Adrenal gland (tissue), 12 donors: Measurements from ENCODE around the gene WEE1. TPM values are rescaled to one million over a fixed set of nuclear protein-coding genes. Genes with fewer than 3 reads are reported as not detected.

ENCODE experiments used
- DNase-seq, 7 donors: peaks; one replicate each; pipeline ENCODE4 v3.0.0-alpha.2; 2019 to 2020
- H3K27ac ChIP-seq, 5 donors: fragments of 200-600 bp; sonication (generic) in 4 of 5; 1 replicate in 3 of 5; 2 replicates in 2 of 5; pipeline versions ENCODE4 v1.5.1 to v1.8.0; 2016 to 2020; ENCODE audit warnings: mild to moderate bottlenecking in 1 of 5
- H3K27me3 ChIP-seq: fragments of 200-600 bp; 2 replicates; pipeline ENCODE4 v1.8.0; 2021
- H3K36me3 ChIP-seq, 2 donors: fragments of 200-600 bp; replicated peaks in 1 of 2; 1 replicate in 1 of 2; 2 replicates in 1 of 2; pipeline versions ENCODE4 v1.5.1 to v1.8.0; 2018 to 2022
- H3K4me1 ChIP-seq, 2 donors: fragments of 200-600 bp; replicated peaks in 1 of 2; 1 replicate in 1 of 2; 2 replicates in 1 of 2; pipeline versions ENCODE4 v1.5.1 to v1.8.0; 2018 to 2021
- H3K4me3 ChIP-seq, 4 donors: fragments of 200-600 bp; sonication (generic) in 3 of 4; one replicate each; pipeline ENCODE4 v1.5.1; 2016 to 2018
- H3K9me3 ChIP-seq, 3 donors: fragments of 200-600 bp; sonication (generic) in 1 of 3; replicated peaks in 1 of 3; 1 replicate in 2 of 3; 2 replicates in 1 of 3; pipeline versions ENCODE4 v1.5.1 to v1.8.0; 2016 to 2021
- CTCF ChIP-seq, 6 experiments: fragments of 450-650 bp in 4 of 6; fragments of 200-600 bp in 2 of 6; sonication (generic) in 1 of 6; IDR thresholded peaks; 1 replicate in 5 of 6; 2 replicates in 1 of 6; pipeline versions ENCODE4 v1.5.1 to v1.8.0; 2016 to 2021; ENCODE audit warnings: antibody characterized with exemption in 6 of 6, mild to moderate bottlenecking in 2 of 6, moderate library complexity in 1 of 6
- POLR2A ChIP-seq, 2 donors: fragments of 450-650 bp; IDR thresholded peaks; one replicate each; pipeline ENCODE4 v1.6.1; 2017; ENCODE audit warnings: antibody characterized with exemption in 2 of 2, mild to moderate bottlenecking in 2 of 2, moderate library complexity in 1 of 2
- WGBS, 4 donors: extraction: QIAGEN DNeasy Blood & Tissue Kit in 2 of 4; methylation state at CpG; one replicate each; pipeline versions ENCODE4 v1.1.5 to v1.1.7; 2013 to 2017; 5-methylcytosine and 5-hydroxymethylcytosine counted together
- intact Hi-C, 2 donors: fragments of 100-400 bp; cut with DNase I; formaldehyde crosslinking; loops; one replicate each; pipeline versions ENCODE4 v1.14.1 to v1.15.0; 2022 to 2023
- polyA plus RNA-seq, 3 donors: library from polyadenylated mRNA; stranded (reverse); fragments of 200-250 nt in 2 of 3; fragments of 350-450 nt in 1 of 3; fragmentation: Illumina TruSeq in 1 of 3; extraction: RNeasy Lipid Tissue Mini Kit (QIAGEN cat#74804) in 1 of 3; gene quantifications; one replicate each; pipeline ENCODE4 v1.2.3, GENCODE V29; 2013 to 2014
- total RNA-seq, 9 donors: library from RNA; depleted of rRNA in 4 of 9; stranded (reverse); fragments of >200 nt in 4 of 9; fragments of 120-200 nt in 1 of 9; fragmentation: NEBNext Ultra II Directional in 1 of 9; extraction: Animal tissue kit (Norgen Biotek cat#: 25700) in 1 of 9; gene quantifications; one replicate each; pipeline versions ENCODE4 v1.1.0 to v1.2.4, GENCODE V29; 2013 to 2023
- donor health status: healthy with polysubstance abuse.
- donor health status: Bipolar disorder and iron deficiency.
- donor health status: DM: yes; HTN: yes; CAD: no.
- donor health status: DM: no; HTN: no; CAD: no.
- donor health status: DM: no; HTN: no; CAD: no.
- donor health status: DM: yes; HTN: yes; CAD: no.

WEE1 gene
- total and polyA plus RNA-seq, 12 donors: 3.3 to 33.8 (median 9.0) TPM

DNA sequence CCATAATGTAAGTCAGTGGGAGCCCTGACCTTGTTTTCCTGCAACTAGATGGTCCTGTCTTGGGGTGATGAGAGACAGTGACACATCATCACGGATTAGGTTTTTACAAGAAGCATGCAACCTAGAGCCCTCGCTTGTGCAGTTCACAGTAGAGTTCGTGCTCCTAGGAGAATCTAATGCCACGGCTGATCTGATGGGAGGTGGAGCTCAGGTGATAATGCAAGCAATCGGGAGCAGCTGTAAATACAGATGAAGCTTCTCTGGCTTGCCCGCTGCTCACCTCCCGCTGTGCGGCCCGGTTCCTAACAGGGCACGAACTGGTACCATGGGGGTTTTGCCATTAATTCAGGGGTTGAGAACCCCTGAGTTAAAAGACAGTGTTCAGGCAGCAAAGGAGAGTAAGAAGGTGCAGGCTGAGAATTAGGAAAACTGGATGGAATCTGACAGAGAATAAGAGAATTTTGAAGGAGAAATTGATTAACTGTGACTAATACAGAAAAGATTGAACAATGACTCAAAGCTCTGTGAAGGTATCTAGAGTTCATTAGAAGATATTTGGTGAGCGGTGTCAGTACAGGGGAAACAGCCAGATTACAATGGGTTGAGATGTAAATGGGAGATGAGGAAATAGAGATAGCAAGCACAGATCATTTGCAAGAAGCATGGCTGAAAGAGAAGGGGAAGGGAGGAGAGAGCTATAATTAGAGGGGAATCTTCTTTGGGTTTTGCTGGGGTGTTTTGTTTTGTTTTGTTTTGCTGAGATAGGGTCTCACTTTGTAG is 21.0 kb downstream of the WEE1 start:
- Histone ChIP-seq H3K4me3 (no peak overlapping the region), H3K27me3 (no peaks in the 10 kb centered on the region), H3K27ac (no peak overlapping the region), H3K9me3 (no peaks in the 10 kb centered on the region), H3K4me1 (no peaks in the 10 kb centered on the region), H3K36me3 (no peaks in the 10 kb centered on the region)
- intact Hi-C loops: no loop called here
- DNase-seq: no peak
- TF ChIP-seq CTCF (IDR thresholded peaks at IDR 0.05): no peak
- no peak for TF ChIP-seq POLR2A (IDR thresholded peaks at IDR 0.05)
- 82 to 89% (median 88%) methylated on average over 11 of the region's 11 CpGs for WGBS, 4 donors

DNA sequence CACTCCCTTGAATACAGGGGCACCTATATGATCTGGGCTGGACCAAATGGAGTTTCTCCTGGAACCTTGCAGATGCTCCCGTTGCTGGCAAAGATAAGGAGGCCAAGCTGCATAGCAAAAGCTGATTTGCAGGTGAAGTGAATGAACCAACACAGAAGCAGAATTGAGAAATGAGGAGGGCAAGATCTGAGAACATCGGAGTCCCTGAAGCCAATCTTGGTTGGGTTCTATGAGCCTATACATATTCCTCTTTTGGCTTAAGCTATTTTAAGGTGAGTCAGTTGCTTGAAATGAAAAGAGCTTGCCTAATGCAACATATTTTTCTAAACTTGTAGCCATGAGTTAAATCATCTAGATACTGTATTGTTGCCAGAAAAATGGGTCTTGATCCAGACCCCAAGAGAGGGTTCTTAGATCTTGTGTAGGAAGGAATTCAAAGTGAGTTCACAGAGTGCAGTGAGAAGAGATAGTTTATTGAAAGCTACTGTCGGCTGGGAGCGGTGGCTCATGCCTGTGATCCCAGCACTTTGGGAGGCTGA is 23.5 kb downstream of the WEE1 start:
- TF ChIP-seq POLR2A (IDR thresholded peaks at IDR 0.05): no peak
- TF ChIP-seq CTCF (IDR thresholded peaks at IDR 0.05): no peak
- intact Hi-C loops: no loop called here
- H3K4me1 ChIP-seq: no peaks in the 10 kb centered on the region
- H3K4me3 ChIP-seq: no peak overlapping the region
- no peaks in the 10 kb centered on the region for H3K36me3 ChIP-seq
- H3K9me3 ChIP-seq: no peaks in the 10 kb centered on the region
- DNase-seq: no peak
- H3K27ac ChIP-seq: no peak overlapping the region
- WGBS, 4 donors: 85 to 94% (median 88%) methylated on average over 4 of the region's 4 CpGs
- no peaks in the 10 kb centered on the region for H3K27me3 ChIP-seq

DNA sequence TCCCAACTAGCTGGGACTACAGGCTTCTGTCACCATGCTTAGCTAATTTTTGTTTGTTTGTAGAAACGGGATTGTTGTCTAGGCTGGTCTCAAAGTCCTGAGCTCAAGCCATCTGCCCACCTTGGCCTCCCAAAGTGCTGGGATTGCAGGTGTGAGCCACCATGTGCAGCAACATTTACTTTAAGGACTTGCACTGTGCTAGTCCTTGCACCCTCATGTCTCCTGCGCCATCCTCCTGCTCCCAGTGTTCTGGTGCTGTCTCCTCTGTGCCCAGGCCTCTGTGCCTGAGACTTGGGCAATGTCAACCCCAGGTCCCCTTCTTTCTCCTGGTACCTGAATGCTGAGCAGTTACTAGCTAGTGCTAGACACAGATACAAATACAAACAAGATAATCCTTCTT is 26.7 kb downstream of the WEE1 start:
- Histone ChIP-seq H3K9me3 (no peaks in the 10 kb centered on the region), H3K4me3 (no peak overlapping the region), H3K4me1 (no peaks in the 10 kb centered on the region), H3K36me3 (no peaks in the 10 kb centered on the region), H3K27ac (no peak overlapping the region), H3K27me3 (no peaks in the 10 kb centered on the region)
- no peak for DNase-seq
- intact Hi-C loops: no loop called here
- TF ChIP-seq CTCF (IDR thresholded peaks at IDR 0.05) (no peak), POLR2A (IDR thresholded peaks at IDR 0.05) (no peak)
- WGBS, 4 donors: 68 to 87% (median 76%) methylated on average over 2 of the region's 2 CpGs

DNA sequence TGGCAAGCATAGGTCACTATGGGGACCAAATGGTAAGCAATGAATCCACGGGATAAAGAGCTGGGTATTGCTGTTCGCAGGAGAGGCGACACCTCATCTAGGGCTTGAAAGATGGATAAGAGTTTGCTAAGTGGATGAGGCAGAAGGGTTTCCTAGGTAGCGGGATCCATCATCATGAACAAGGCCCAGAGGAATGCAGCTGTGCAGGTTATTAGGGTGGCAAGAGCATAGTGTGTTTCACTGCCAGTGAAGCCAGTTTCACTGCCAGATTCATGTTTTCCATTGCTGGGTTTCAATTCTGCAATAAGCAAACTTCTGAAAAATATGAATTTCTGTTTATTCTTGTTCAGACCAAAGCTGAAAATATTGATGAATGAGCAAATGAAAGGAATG is 27.2 kb downstream of the WEE1 start:
- 89 to 96% (median 95%) methylated on average over 4 of the region's 4 CpGs for WGBS, 4 donors
- H3K27me3 ChIP-seq: no peaks in the 10 kb centered on the region
- no peaks in the 10 kb centered on the region for H3K36me3 ChIP-seq
- no peak for DNase-seq
- intact Hi-C loops: no loop called here
- no peak overlapping the region for H3K4me3 ChIP-seq
- H3K9me3 ChIP-seq: no peaks in the 10 kb centered on the region
- H3K27ac ChIP-seq: no peak overlapping the region
- no peak for TF ChIP-seq CTCF (IDR thresholded peaks at IDR 0.05)
- TF ChIP-seq POLR2A (IDR thresholded peaks at IDR 0.05): no peak
- H3K4me1 ChIP-seq: no peaks in the 10 kb centered on the region
